Glomerular visceral epithelial cell (primary cell): ENCODE results near the gene TMEM30A.
A peak's percentile ranks its signal among the peaks of the same experiment; 100 is the strongest.

ENCODE experiments used
- DNase-seq: peaks from one replicate; pipeline ENCODE4 v3.0.0-alpha.2; 2016; ENCODE audit errors: extremely low spot score

TMEM30A gene

GRCh38 chr6:75215291-75215690, 69.3 kb downstream of the TMEM30A start:
- DNase-seq = no peak

- no peak for DNase-seq
Observed at GRCh38 chr6:75213732-75214131, 70.9 kb downstream of the TMEM30A start.

DNA sequence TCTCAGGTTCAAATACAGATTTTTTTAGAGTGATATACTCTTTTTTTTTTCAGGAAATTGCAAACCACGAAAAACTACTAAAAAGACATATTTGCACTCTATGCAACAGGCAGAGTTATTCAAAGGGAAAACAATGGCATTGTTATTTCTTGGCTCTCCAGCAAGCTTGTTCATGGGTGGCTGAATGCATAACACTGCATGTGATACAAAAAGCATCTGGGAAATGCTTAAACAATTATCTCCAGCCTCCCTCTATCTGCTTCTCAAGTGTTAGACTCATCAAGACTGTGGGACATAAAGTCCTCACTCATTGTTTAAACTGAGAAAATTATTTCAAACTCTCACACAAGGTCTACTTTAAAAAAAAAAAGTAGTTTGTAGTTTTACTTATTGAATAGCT, 71.5 kb downstream of the TMEM30A start:
- DNase-seq = no peak

GRCh38 chr6:75211920-75212590, 72.5 kb downstream of the TMEM30A start:
- no peak for DNase-seq

DNA sequence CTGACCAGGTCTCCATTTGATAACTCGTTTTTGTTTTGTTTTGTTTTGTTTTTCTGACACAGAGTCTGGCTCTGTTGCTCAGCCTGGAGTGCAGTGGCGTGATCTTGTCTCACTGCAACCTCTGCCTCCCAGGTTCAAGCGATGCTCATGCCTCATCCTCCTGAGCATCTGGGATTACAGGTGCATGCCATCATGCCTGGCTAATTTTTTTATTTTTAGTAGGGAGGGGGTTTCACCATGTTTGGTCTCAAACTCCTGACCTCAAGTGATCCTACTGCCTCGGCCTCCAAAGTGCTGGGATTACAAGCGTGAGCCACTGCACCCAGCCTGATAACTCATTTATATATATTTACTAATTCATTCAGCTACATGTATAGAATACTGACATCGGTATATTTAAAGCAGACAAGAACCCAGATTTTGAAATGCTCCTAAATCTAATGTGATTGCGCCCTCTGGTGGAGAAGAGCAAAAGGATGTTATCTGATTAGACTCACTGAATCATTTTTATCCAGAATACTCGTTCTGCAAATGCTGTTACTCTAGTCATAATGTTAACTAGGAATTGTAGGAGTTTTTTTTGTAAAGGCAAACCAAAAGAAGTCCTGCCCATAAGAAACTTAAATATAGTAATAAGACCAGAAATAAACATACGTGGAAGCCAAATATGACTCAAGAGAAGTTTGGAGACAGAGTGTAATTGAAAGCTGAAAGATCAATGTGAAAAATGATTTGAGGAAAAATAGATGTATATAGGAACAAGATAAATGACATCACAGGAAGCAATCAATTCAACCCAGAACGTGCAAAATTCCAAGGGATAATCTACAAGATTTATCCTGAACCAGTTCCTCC, 73.5 kb downstream of the TMEM30A start:
- peak; percentile 68 for DNase-seq

GRCh38 chr6:75209184-75209723, 75.3 kb downstream of the TMEM30A start:
- DNase-seq = no peak

DNA sequence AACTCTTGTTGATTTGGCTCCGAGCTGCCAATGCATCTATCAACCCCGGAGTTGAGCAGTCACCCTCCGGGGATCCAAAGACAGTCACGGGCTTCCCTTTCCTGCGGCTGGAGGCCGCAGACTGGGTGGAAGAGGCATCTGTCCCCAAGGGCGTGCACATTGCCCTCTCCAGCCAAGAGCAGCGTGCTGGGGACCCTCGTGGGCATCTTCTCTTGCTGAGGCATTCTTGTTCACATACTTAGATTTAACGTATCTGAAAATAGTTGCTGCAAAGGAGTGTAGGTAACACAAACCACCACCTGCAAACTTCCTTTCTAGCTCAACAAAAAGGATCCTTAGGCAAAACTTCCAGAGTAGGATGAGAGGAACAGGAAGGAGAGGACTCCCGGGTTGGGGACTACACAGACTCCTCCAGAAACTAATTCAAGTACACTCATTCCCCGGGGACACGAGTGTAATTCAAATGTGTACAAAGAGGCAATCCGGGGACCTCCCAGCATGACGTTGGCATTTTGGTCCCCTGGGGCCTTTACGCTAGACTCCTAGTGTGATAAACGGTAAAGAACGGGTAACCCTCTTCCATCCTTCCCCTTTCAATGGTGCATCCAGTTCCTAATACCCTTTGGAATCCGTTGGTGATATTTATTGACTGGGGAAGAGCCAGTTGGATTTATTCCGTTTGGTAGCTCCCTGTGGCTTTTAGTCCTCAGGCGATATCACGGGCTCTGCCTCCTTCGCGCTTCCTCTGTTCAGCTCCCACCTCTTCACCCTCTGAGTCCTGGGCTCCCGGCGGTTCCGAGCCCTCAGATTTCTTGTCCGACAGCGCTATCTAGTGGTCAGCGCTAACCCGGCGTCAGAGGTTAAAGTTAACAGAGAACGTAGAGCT, 76.1 kb downstream of the TMEM30A start:
- peak; percentile 84 for DNase-seq

DNA sequence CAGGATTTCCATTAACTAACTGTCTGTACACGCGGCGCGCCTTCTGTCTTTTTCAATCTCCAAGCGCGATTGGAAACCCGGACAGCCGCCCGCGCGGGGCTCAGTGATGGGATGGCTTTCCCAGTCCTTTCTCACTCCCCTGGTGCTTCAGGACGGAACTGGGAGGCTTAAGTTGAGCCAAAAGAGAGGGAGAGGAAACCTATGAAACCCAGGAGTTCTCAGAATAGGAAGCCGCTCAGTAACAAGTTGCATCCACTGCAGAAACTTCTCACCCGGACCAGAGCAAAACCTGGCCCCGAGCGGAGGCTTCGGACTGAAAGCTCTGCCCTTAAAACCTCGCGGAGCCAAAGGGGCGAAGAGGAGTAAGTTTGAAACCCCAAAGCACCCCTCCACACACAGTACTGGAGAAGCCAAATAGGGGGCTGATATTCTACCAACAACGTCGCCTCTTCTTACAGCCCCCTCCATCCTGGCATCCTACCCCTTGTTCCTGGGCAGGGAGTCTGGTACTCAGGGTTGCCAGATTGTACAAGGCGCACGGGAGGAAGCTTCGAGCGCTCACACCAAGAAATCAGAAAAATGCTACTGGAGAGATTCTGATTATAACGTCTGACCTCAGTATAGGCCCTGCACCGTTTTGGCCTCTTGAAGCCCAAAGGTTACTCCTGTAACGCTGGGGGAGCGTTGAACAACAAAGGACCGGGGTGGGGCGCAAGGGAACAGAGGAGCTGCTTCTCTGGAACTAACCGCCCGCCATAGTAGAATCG, 77.8 kb downstream of the TMEM30A start:
- DNase-seq = no peak

- peak; percentile 98 for DNase-seq
Observed at GRCh38 chr6:75205776-75206575, 78.6 kb downstream of the TMEM30A start, which contains the start of gene COL12A1. Gene COL12A1, minus strand, starts transcription at chr6:75206053. Its CDS starts 3,261 bp downstream, at chr6:75202792.

DNA sequence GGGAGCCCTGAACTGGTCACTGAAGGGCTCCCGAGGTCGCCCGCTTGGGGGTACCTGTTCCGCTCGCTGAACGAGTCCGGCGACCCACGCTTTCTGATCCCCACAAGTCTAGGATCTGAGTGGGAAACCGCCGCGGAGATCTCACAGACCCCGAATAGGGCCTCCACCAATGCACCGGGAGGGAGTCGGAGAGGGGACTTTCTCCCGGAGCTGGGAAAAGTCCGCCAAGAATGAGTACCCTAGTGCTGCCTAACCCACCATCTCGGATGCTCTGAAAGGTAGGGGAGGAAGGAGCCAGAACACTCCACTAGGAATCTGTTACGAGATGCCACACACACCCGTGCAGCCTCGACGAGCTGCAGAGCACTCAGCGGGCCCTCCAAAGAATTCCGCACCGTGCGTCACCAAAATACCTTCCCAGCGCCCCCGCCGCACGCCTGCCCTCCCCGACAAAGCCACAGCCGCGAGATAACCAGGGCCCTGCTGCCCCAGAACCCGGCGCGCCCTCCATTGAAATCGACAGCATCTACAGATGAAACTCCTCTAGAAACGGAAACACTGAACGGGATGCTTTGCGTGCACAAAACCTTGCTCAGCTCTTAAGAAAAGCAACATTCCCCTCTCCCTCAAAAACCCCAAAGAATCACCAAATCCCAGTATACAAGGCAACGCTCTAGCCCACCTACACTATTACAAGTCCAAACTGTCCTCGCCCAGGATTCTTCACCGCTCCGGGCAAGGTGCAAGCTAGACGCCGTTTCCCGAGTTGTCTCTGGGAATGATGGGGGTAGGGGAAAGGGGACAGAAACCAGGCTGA, 79.4 kb downstream of the TMEM30A start:
- peak; percentile 80 for DNase-seq

DNA sequence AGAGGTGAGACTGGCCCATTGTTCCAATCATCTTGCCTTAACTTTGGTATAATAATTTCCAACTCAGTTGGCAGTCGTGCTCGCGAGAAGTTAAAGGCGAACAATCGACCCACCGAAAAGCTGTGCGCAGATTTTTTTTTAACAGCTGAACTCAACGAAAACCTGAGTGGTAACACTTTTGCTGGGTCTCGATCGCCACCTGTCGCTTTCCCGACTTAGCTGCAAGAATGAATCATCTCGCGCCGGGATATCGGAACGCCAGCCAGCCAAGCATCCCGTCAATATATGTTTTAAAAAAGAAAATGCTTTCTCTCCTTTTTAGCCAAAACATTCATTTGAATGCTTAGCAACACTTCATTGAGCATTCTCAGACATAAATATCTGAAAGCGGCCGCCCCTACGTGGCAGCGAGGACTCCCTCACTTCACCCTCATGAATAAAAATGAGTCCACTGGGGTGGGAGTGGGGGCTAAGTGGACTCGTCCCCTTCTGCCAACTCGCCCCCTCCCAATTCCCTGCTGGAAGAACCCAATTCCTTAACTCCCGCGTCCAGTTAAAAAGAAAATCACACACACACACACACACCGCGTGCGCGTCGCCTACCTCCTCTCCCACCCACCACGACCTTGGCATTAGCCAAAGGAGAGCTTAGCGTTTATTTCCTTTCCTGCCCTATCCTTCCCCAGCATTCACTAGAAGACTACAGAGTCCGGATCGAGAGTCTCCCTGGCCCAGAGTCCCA, 80.2 kb downstream of the TMEM30A start:
- peak; percentile 85 for DNase-seq

GRCh38 chr6:75203721-75204120, 80.9 kb downstream of the TMEM30A start:
- DNase-seq = no peak
